Large intestine (tissue), 12 donors: ENCODE data around the gene TM7SF2. TPM values are rescaled to one million over a fixed set of nuclear protein-coding genes. Genes with fewer than 3 reads are reported as not detected.

Experiments used
- DNase-seq, 2 donors: peaks; one replicate each; pipeline versions ENCODE4 v3.0.0 to v3.0.0-alpha.2; 2013
- H3K27ac ChIP-seq: one replicate; pipeline ENCODE4 v1.5.1; 2013; ENCODE audit warnings: low read length
- H3K27me3 ChIP-seq: 2 replicates; pipeline ENCODE4 v1.6.1; 2013; ENCODE audit warnings: low read length; ENCODE audit not compliant: control insufficient read depth, insufficient read depth
- H3K36me3 ChIP-seq: 2 replicates; pipeline ENCODE4 v1.6.1; 2013; ENCODE audit warnings: low read length; ENCODE audit not compliant: control insufficient read depth, insufficient read depth
- H3K4me1 ChIP-seq: one replicate; pipeline ENCODE4 v1.6.1; 2013; ENCODE audit warnings: low read length; ENCODE audit not compliant: control insufficient read depth, insufficient read depth
- H3K4me3 ChIP-seq: one replicate; pipeline ENCODE4 v1.5.1; 2013; ENCODE audit warnings: low read length
- H3K9me3 ChIP-seq: one replicate; pipeline ENCODE4 v1.6.1; 2013; ENCODE audit warnings: mild to moderate bottlenecking, low read depth, low read length, moderate library complexity; ENCODE audit not compliant: control insufficient read depth
- WGBS: methylation state at CpG from one replicate; pipeline ENCODE4 v1.1.5; 2013; ENCODE audit warnings: low lambda C conversion rate; ENCODE audit not compliant: insufficient coverage; 5-methylcytosine and 5-hydroxymethylcytosine counted together
- long read RNA-seq, 11 donors: transcript quantifications; one replicate each; lab custom pipeline, GENCODE V29; 2026
- polyA plus RNA-seq: library from polyadenylated mRNA; unstranded; fragments of 120-200 nt; gene quantifications from one replicate; pipeline ENCODE4 v1.2.1, GENCODE V29; 2013

Gene TM7SF2
- 56.4 TPM for polyA plus RNA-seq
- long read RNA-seq, donor 1, transcript TM7SF2-201 (10 exons, 1,722 nt) = major isoform, 15 of 20 reads
- long read RNA-seq, donor 1, partial matches to known transcripts = 5 of 20 reads
- long read RNA-seq, donor 1, other reads (novel, unspliced or antisense) = 0 of 20 reads
- long read RNA-seq, donor 2, transcript TM7SF2-201 (10 exons, 1,722 nt) = major isoform, 19 of 40 reads
- long read RNA-seq, donor 2, partial matches to known transcripts = 17 of 40 reads
- long read RNA-seq, donor 2, other reads (novel, unspliced or antisense) = 0 of 40 reads
- long read RNA-seq, donor 3 = 0 reads
- long read RNA-seq, donor 4, partial matches to known transcripts = 0 of 4 reads
- long read RNA-seq, donor 4, other reads (novel, unspliced or antisense) = 0 of 4 reads
- long read RNA-seq, donor 5, transcript TM7SF2-201 (10 exons, 1,722 nt) = major isoform, 17 of 18 reads
- long read RNA-seq, donor 5, partial matches to known transcripts = 0 of 18 reads
- long read RNA-seq, donor 5, other reads (novel, unspliced or antisense) = 0 of 18 reads
- long read RNA-seq, donor 6, transcript TM7SF2-201 (10 exons, 1,722 nt) = major isoform, 19 of 20 reads
- long read RNA-seq, donor 6, partial matches to known transcripts = 0 of 20 reads
- long read RNA-seq, donor 6, other reads (novel, unspliced or antisense) = 0 of 20 reads
- long read RNA-seq, donor 7, transcript TM7SF2-201 (10 exons, 1,722 nt) = major isoform, 9 of 9 reads
- long read RNA-seq, donor 7, partial matches to known transcripts = 0 of 9 reads
- long read RNA-seq, donor 7, other reads (novel, unspliced or antisense) = 0 of 9 reads
- long read RNA-seq, donor 8, transcript TM7SF2-217 (8 exons, 2,094 nt) = minor isoform, 5 of 42 reads
- long read RNA-seq, donor 8, transcript TM7SF2-201 (10 exons, 1,722 nt) = major isoform, 28 of 42 reads
- long read RNA-seq, donor 8, partial matches to known transcripts = 0 of 42 reads
- long read RNA-seq, donor 8, other reads (novel, unspliced or antisense) = 8 of 42 reads
- long read RNA-seq, donor 9, transcript TM7SF2-201 (10 exons, 1,722 nt) = major isoform, 21 of 30 reads
- long read RNA-seq, donor 9, partial matches to known transcripts = 6 of 30 reads
- long read RNA-seq, donor 9, other reads (novel, unspliced or antisense) = 0 of 30 reads
- long read RNA-seq, donor 10, transcript TM7SF2-201 (10 exons, 1,722 nt) = major isoform, 34 of 44 reads
- long read RNA-seq, donor 10, partial matches to known transcripts = 5 of 44 reads
- long read RNA-seq, donor 10, other reads (novel, unspliced or antisense) = 0 of 44 reads
- long read RNA-seq, donor 11, transcript TM7SF2-201 (10 exons, 1,722 nt) = major isoform, 26 of 28 reads
- long read RNA-seq, donor 11, partial matches to known transcripts = 0 of 28 reads
- long read RNA-seq, donor 11, other reads (novel, unspliced or antisense) = 0 of 28 reads

GRCh38 chr11:65111744-65112545 lies at the start of gene TM7SF2:
Gene TM7SF2 (plus strand): TSS chr11:65111872. CDS start chr11:65112016, 144 bp downstream.
- Histone ChIP-seq H3K4me3 (peak within 1 kb of the TSS; percentile 76), H3K4me1 (peaks cover 35% of the 10 kb centered on the region), H3K27ac (peak within 1 kb of the TSS; percentile 84), H3K9me3 (peaks cover 8% of the 10 kb centered on the region), H3K36me3 (peaks cover 40% of the 10 kb centered on the region), H3K27me3 (peaks cover 2% of the 10 kb centered on the region)
- DNase-seq = peak; percentile 94 to 96
- WGBS = 0% methylated on average over 1 of the region's 64 CpGs

- Histone ChIP-seq H3K4me3 (no peak overlapping the region), H3K36me3 (no peaks in the 10 kb centered on the region), H3K9me3 (no peaks in the 10 kb centered on the region), H3K27ac (no peak overlapping the region), H3K4me1 (peaks cover 28% of the 10 kb centered on the region), H3K27me3 (no peaks in the 10 kb centered on the region)
- DNase-seq = no peak
- WGBS = no CpG with 5 or more reads among the region's 3 CpGs
These were observed 48.1 kb upstream of the TM7SF2 start for GRCh38 chr11:65063532-65063931.

- peaks cover 30% of the 10 kb centered on the region for H3K4me1 ChIP-seq
- 93% methylated on average over 3 of the region's 4 CpGs for WGBS
- no peak overlapping the region for H3K27ac ChIP-seq
- no peaks in the 10 kb centered on the region for H3K9me3 ChIP-seq
- H3K4me3 ChIP-seq = no peak overlapping the region
- DNase-seq = no peak
- H3K27me3 ChIP-seq = no peaks in the 10 kb centered on the region
- H3K36me3 ChIP-seq = no peaks in the 10 kb centered on the region
These were observed 46.8 kb upstream of the TM7SF2 start for GRCh38 chr11:65064847-65065240.

DNA sequence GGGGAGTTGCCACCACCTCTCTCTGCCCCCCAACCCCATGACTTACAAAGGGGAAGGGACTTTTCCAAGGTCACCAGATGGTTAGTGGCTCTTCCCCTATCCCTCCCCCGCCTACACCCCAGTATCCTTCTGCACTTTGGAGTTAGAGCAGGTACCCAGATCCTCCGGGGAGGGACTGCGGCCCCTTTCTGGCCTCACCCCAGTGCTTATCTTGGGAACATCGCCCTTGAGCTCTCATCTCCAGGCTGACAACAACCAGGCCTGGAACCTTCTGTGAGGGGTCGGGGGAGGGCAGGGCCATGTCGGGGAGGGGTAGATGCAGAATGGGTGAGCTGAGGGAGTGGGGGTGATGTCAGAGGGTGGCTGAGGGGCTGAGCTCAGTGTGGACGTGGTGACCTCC lies 45.8 kb upstream of the TM7SF2 start:
- Histone ChIP-seq H3K27me3 (no peaks in the 10 kb centered on the region), H3K4me1 (peaks cover 25% of the 10 kb centered on the region), H3K9me3 (no peaks in the 10 kb centered on the region), H3K36me3 (no peaks in the 10 kb centered on the region), H3K27ac (peak overlapping the region; percentile 25), H3K4me3 (no peak overlapping the region)
- peak in 1 of 2 donors; percentile 50 for DNase-seq
- WGBS = no CpG with 5 or more reads among the region's 7 CpGs

DNA sequence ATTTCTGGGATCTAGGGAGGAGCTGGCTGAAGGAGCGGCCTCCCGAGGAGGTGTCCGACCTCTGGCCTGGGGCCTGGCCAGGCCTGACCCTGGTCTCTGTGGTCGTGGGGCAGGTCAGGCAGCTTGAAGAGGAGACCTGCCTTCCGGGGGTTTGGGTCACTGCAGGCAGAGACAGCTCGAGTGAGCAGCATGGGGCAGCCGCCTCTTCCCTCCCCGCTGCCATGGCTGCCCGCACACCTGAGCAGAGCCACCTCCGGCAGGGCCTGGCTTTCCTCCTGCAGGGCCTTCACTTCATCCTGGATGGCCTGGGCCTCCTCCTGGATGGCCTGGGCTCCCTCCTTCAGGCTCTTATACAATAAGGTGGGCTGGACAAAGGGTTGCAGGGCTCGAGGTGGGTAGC lies 45.4 kb upstream of the TM7SF2 start:
- H3K9me3 ChIP-seq = no peaks in the 10 kb centered on the region
- H3K4me1 ChIP-seq = peaks cover 25% of the 10 kb centered on the region
- no peak overlapping the region for H3K4me3 ChIP-seq
- WGBS = no CpG with 5 or more reads among the region's 11 CpGs
- no peaks in the 10 kb centered on the region for H3K36me3 ChIP-seq
- DNase-seq = no peak
- H3K27ac ChIP-seq = peak overlapping the region; percentile 25
- H3K27me3 ChIP-seq = no peaks in the 10 kb centered on the region

GRCh38 chr11:65066805-65067291 lies 44.8 kb upstream of the TM7SF2 start:
- Histone ChIP-seq H3K4me3 (no peak overlapping the region), H3K27ac (no peak overlapping the region), H3K36me3 (no peaks in the 10 kb centered on the region), H3K9me3 (no peaks in the 10 kb centered on the region), H3K4me1 (peaks cover 25% of the 10 kb centered on the region), H3K27me3 (no peaks in the 10 kb centered on the region)
- WGBS = no CpG with 5 or more reads among the region's 4 CpGs
- DNase-seq = no peak

GRCh38 chr11:65067446-65067845 lies 44.2 kb upstream of the TM7SF2 start:
- Histone ChIP-seq H3K4me3 (no peak overlapping the region), H3K9me3 (no peaks in the 10 kb centered on the region), H3K4me1 (peaks cover 25% of the 10 kb centered on the region), H3K36me3 (no peaks in the 10 kb centered on the region), H3K27me3 (no peaks in the 10 kb centered on the region), H3K27ac (no peak overlapping the region)
- no CpG with 5 or more reads among the region's 10 CpGs for WGBS
- no peak for DNase-seq

- H3K4me1 ChIP-seq = peaks cover 25% of the 10 kb centered on the region
- no peaks in the 10 kb centered on the region for H3K9me3 ChIP-seq
- no peak overlapping the region for H3K4me3 ChIP-seq
- DNase-seq = peak in 1 of 2 donors; percentile 60
- no peaks in the 10 kb centered on the region for H3K27me3 ChIP-seq
- no peaks in the 10 kb centered on the region for H3K36me3 ChIP-seq
- WGBS = no CpG with 5 or more reads among the region's 9 CpGs
- peak overlapping the region; percentile 11 for H3K27ac ChIP-seq
These were observed 42.5 kb upstream of the TM7SF2 start for GRCh38 chr11:65069217-65069616.

DNA sequence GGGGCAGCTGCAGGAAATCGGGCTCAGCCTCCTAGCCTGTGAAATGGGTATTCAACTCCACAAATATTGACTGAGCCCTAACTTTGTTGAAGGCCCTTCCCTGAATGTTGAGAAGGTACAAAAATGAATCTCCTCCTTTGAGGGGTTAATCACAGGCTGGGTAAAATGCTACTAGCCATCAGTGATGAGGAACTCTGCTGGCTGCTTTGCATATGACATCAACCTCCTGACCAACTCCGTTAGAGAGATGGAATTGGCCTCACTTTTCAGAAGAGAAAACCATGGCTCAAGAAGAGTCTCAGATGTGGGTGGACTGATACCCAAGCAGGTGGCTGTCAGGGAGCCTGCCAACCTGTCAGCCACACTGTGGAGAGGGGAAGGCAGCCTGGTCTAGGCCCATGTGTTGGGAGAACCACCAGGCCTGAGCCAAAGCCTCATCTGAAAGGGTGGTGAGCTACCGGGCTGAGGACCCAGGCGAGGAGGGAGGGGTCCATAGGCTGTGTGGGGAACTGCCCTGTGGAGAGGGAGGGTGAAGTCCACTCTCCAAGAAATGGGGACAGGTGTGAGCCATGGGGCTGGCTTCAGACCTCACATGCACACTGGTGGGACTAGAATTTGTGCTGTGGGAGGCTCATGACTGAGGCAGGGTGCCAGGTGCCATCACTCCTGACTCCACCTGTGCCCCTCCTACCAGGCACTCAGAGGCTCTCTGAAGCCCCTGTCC lies 39.6 kb upstream of the TM7SF2 start:
- Histone ChIP-seq H3K4me3 (no peak overlapping the region), H3K36me3 (no peaks in the 10 kb centered on the region), H3K9me3 (no peaks in the 10 kb centered on the region), H3K27ac (no peak overlapping the region), H3K27me3 (no peaks in the 10 kb centered on the region), H3K4me1 (peaks cover 9% of the 10 kb centered on the region)
- DNase-seq = no peak
- WGBS = 100% methylated on average over 1 of the region's 4 CpGs
